GM12891 (cell line): ENCODE data around the gene MPC1.
A peak's percentile ranks its signal among the peaks of the same experiment; 100 is the strongest.

Source experiments
- POLR2A ChIP-seq: IDR thresholded peaks from 2 replicates; pipeline ENCODE4 v1.6.1; 2011; ENCODE audit warnings: low read depth, low read length, control low read depth
- POLR2AphosphoS5 ChIP-seq: IDR thresholded peaks from 2 replicates; pipeline ENCODE4 v1.6.1; 2011; ENCODE audit warnings: low read depth, low read length, control low read depth

DNA sequence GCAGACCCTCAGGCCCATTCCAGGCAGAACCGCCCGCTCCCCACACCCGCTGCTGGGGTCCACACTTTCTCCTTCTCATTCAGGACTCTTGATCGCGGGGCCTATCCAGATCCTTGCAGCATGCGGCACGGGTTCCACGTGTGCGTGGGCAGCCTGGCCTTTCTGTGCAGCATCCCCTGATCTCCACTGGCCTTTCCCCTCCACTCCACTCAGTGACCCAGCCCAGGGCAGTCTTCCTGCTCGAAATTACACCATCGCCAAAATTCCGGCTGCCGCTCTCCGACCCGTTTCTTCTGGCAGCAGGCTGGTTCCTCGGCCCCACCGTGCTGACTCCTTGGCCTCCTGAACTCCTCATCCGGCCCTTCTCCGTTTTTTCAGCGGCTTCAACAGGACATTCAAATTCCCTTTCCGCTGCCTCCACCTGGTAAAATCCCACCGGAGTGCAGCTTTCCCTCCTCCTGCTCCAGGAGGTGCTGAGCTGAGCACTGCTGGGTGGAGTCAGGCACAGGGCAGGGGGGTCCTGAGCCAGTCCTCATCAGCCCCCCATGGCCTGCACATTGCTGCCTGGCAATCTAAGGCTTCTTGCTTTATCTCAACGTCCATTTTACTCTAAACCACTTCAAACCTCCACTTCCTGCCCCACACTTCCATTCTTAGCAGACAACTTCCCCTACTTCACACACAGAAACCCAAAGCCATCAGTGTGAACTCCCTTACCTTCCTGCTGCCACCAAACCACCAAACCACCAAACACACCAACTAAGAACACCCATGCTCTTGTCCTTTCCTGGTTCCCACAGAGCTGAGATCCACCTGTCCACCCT is 49.4 kb downstream of the MPC1 start:
- TF ChIP-seq POLR2AphosphoS5 (peak; percentile 20; the same call in 1 of the 2 replicates), POLR2A (peak; percentile 83)
